GM19025 (cell line): Measurements from ENCODE around the gene PRSS53.
A peak's percentile ranks its signal among the peaks of the same experiment; 100 is the strongest.
"Not testable (repeated sequence)": the region's sequence is repeated elsewhere in the genome, so short reads cannot be mapped to it uniquely, and the experiment has no call there.

Experiments
- ATAC-seq: cut with Tn5 transposase; IDR thresholded peaks from one replicate; pipeline ENCODE4 v1.9.1; 2021; ENCODE audit warnings: mild to moderate bottlenecking, low read depth, moderate library complexity; ENCODE audit not compliant: unreplicated experiment

The PRSS53 gene

DNA sequence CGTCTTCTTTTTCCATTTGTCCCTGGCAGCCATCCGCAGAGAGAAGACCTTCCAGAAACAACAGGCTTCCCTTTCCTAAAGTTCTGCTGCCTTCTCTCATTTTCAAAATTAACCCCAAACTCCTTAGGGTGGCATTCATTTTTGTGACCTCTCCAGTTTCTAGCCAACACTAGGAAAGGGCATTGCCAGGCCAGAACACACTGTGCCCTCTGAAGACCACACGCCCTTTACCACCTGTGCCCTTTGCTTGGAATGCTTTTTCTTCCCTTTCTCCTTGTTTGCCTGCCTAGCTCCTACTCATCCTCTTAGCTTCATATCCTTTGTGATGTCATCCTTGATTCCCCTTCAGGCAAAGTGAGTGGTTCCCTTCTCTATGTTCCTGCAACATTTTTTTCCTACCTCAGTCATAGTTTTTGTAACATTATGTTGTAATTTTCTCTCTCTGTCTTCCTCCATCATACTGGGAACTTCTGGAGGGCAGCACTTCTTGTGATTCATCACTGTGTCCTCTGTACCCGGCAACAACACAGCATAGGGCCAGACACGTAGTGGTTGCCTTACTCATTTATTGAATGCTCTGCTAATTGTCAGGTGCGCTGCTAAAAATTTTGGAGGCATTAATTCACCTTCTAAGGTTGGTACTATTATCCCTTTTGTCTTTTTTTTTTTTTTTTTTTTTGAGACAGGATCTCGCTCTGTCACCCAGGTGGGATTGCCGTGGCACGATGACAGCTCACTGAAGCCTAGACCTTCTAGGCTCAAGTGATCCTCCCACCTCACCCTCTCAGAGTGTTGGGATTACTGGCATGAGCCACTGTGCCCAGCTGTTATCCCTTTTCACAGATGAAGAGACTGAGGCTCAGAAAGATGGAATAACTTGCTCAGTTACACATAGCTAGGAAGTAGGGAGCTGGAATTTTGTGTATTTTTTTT, 29.7 kb upstream of the PRSS53 start:
- ATAC-seq, result no peak

DNA sequence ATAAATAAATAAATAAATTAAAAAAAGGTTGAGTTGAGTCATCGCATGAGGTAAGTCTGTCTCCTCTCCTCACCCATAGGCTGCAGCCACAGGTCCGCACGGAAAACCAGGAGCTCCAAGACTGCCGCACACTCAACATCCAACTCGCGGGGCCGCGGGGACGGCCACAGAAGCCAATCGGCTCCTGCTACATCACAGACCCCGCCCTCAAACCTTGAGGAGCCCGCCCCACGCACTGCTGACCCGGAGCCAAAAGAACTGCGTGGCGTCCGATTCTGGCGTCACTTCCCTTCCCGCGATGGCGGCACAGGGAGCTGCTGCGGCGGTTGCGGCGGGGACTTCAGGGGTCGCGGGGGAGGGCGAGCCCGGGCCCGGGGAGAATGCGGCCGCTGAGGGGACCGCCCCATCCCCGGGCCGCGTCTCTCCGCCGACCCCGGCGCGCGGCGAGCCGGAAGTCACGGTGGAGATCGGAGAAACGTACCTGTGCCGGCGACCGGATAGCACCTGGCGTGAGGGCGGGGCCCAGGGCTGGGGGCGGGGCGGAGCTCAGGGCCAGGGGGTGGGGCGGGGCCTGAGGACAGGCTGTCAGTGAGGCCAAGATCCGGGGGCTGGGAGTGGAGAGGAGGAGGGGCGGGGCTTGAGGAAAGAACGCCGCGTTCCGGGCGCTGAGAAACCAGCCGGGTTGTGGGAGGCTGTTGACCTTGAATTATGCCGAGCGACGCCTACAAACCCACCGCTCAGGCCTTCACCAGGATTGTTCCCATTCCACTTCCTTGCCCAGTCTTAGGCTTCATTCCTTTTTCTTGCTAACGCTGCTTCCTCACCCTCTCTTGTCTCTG, 28.9 kb upstream of the PRSS53 start, which contains the start of gene KAT8:
Gene KAT8 (plus strand): TSS at position 281 of the 839 bp plus-strand sequence. CDS start 18 bp downstream, at position 299.
- peak; percentile 88 for ATAC-seq

- no peak for ATAC-seq
These were observed 25.7 kb upstream of the PRSS53 start for GRCh38 chr16:31114468-31114867.

DNA sequence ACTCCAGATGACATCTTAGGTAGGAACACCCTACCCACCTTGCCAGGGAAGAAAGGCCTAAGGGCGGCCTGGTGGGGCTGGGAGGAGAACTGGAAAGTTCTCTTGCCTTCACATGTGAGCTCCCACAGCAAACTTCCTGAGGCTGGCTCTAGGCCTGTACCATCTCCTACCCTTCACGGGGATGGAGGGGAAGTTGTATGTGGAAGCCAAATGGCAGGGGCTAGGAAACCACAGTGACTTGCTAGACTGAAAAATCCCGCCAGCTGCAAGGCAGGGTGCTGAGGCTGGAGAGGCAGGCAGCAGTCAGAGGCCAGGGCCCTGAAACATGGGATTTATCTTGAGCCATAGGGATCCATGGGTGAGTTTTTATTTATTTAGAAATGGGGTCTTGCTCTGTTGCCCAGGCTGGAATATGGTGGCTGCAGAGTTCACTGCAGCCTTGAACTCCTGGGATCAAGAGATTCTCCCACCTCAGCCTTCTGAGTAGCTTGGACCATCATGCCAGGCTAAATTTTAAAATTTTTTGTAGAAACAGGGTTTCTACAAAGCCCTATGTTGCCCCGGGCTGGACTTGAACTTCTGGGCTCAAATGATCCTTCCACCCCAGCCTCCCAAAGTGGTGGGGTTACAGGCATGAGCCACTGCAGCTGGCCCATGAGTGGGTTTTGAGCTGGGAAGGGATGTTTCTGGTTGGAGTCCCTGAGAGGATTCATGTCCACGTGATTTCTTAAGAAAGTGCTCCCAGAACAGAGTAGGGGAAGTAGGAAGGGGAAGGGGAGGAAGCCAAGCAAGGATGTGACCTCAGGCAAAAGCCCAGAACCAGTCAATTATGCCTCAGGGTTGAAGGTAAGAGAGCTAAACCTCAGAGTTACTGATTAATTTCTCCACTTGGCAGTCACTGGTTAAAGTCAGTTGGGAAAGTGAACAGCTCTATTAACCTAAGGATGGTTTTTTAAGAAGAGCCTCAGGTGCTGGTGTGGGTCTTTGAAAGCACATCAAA, 24.7 kb upstream of the PRSS53 start:
- ATAC-seq, result no peak

DNA sequence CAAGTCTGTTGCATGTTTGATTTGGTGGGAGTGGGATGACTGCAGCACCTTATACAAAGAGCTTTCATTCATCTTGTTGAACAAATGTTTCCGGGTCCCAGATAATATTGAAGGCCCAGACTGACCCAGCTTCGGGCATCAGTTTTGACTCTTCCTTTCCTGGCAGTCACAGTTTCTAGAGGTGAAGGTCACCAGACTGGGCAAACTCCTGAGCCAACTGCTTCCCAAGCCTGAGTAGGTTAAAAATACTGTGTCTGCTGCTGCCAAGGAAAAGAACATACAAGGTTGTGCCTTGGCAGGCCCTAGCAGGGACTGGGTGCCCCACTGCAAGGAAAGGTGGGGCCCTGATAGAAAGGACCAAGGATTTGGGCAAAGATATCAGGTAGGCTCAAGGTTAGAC, 24.0 kb upstream of the PRSS53 start:
- no peak for ATAC-seq

- no peak for ATAC-seq
These were observed 23.2 kb upstream of the PRSS53 start for GRCh38 chr16:31111881-31112466.

- no peak for ATAC-seq
These were observed 21.6 kb upstream of the PRSS53 start for GRCh38 chr16:31110106-31111034.

- ATAC-seq, result no peak
These were observed 20.9 kb upstream of the PRSS53 start for GRCh38 chr16:31109622-31110021.

- no peak for ATAC-seq
These were observed 20.2 kb upstream of the PRSS53 start for GRCh38 chr16:31108794-31109558.

GRCh38 chr16:31108035-31108793, 19.5 kb upstream of the PRSS53 start, which contains the start of gene BCKDK:
Gene BCKDK, plus strand, starts transcription at chr16:31108386. Its CDS starts 838 bp downstream, at chr16:31109224.
- ATAC-seq, result peak; percentile 82

- peak; percentile 56 for ATAC-seq
These were observed 18.7 kb upstream of the PRSS53 start for GRCh38 chr16:31107465-31107867.

GRCh38 chr16:31106509-31107464, 18.0 kb upstream of the PRSS53 start:
- ATAC-seq, result no peak

- no peak for ATAC-seq
These were observed 17.0 kb upstream of the PRSS53 start for GRCh38 chr16:31105677-31106213.

GRCh38 chr16:31100876-31101641, 12.3 kb upstream of the PRSS53 start:
- ATAC-seq, result not testable (repeated sequence)
